GM23338 (cell line): ENCODE data around the gene FAAP100. TPM values are rescaled to one million over a fixed set of nuclear protein-coding genes. Genes with fewer than 3 reads are reported as not detected.

Source experiments
- ATAC-seq: fragments of 200-7000 bp; cut with Tn5 transposase; 3 replicates; pipeline ENCODE4 v1.9.1; 2020
- DNase-seq: peaks from one replicate; pipeline ENCODE4 v3.0.0-alpha.2; 2015; ENCODE audit warnings: low spot score
- H2AFZ ChIP-seq: fragments of 200-600 bp; sonication (generic); 2 replicates; pipeline ENCODE4 v1.8.0; 2016; ENCODE audit warnings: antibody characterized with exemption, mild to moderate bottlenecking, moderate library complexity
- H3F3A ChIP-seq: fragments of 200-600 bp; sonication (generic); replicated peaks from 2 replicates; pipeline ENCODE4 v1.8.0; 2017; ENCODE audit warnings: antibody characterized with exemption, mixed run types, low read depth
- H3K27ac ChIP-seq: fragments of 200-600 bp; sonication (generic); 2 replicates; pipeline ENCODE4 v1.6.1; 2016; ENCODE audit warnings: low read depth
- H3K27me3 ChIP-seq: fragments of 200-600 bp; sonication (generic); 2 replicates; pipeline ENCODE4 v1.8.0; 2016; ENCODE audit warnings: mild to moderate bottlenecking, mixed run types, moderate library complexity; ENCODE audit not compliant: insufficient read depth
- H3K36me3 ChIP-seq: fragments of 200-600 bp; sonication (generic); 2 replicates; pipeline ENCODE4 v1.8.0; 2016; ENCODE audit warnings: mild to moderate bottlenecking; ENCODE audit not compliant: insufficient read depth
- H3K4me1 ChIP-seq: fragments of 200-600 bp; sonication (generic); 2 replicates; pipeline ENCODE4 v1.8.0; 2016; ENCODE audit warnings: mild to moderate bottlenecking, moderate library complexity; ENCODE audit not compliant: insufficient read depth
- H3K4me2 ChIP-seq: fragments of 200-600 bp; sonication (generic); 2 replicates; pipeline ENCODE4 v1.7.1; 2017; ENCODE audit warnings: mixed run types
- H3K4me3 ChIP-seq: fragments of 200-600 bp; sonication (generic); 2 replicates; pipeline ENCODE4 v1.6.1; 2016; ENCODE audit warnings: mixed run types
- H3K79me2 ChIP-seq: fragments of 200-600 bp; sonication (generic); replicated peaks from 2 replicates; pipeline ENCODE4 v1.8.0; 2017; ENCODE audit warnings: mild to moderate bottlenecking; ENCODE audit not compliant: insufficient read depth
- H3K9me2 ChIP-seq: fragments of 200-600 bp; sonication (generic); 2 replicates; pipeline ENCODE4 v1.8.0; 2017; ENCODE audit not compliant: insufficient read depth
- H4K20me1 ChIP-seq: fragments of 200-600 bp; sonication (generic); replicated peaks from 2 replicates; pipeline ENCODE4 v1.8.0; 2017; ENCODE audit warnings: mild to moderate bottlenecking; ENCODE audit not compliant: insufficient read depth
- H3K27ac Mint-ChIP-seq: 2 replicates; pipeline ENCODE4 v1.8.0; 2020; ENCODE audit warnings: inconsistent platforms, mild to moderate bottlenecking, moderate library complexity, mixed read lengths
- H3K27me3 Mint-ChIP-seq: 3 replicates; pipeline ENCODE4 v1.8.0; 2022; ENCODE audit warnings: low read depth, mild to moderate bottlenecking, moderate library complexity, mixed read lengths, inconsistent platforms; ENCODE audit not compliant: insufficient read depth, poor library complexity
- H3K36me3 Mint-ChIP-seq: 3 replicates; pipeline ENCODE4 v1.8.0; 2021; ENCODE audit warnings: low read depth, mild to moderate bottlenecking, inconsistent platforms, moderate library complexity, mixed read lengths
- H3K4me1 Mint-ChIP-seq: 3 replicates; pipeline ENCODE4 v1.8.0; 2020; ENCODE audit warnings: mild to moderate bottlenecking, inconsistent platforms, mixed read lengths
- H3K4me3 Mint-ChIP-seq: 3 replicates; pipeline ENCODE4 v1.8.0; 2021; ENCODE audit warnings: moderate library complexity, mild to moderate bottlenecking, inconsistent platforms, mixed read lengths
- H3K9me3 Mint-ChIP-seq: 3 replicates; pipeline ENCODE4 v1.8.0; 2020; ENCODE audit warnings: moderate library complexity, mild to moderate bottlenecking, inconsistent platforms, mixed read lengths
- CREB1 ChIP-seq: fragments of 250-450 bp; sonication (Bioruptor Pico); IDR thresholded peaks from 2 replicates; pipeline ENCODE4 v1.5.0; 2020; ENCODE audit warnings: low read depth, mild to moderate bottlenecking, moderate library complexity
- EZH2 ChIP-seq: fragments of 200-600 bp; sonication (generic); IDR thresholded peaks from one replicate; pipeline ENCODE4 v1.8.0; 2017; ENCODE audit warnings: antibody characterized with exemption, mild to moderate bottlenecking, low read depth; ENCODE audit not compliant: unreplicated experiment
- EZH2phosphoT487 ChIP-seq: fragments of 200-600 bp; sonication (generic); IDR thresholded peaks from one replicate; pipeline ENCODE4 v1.8.1; 2018; ENCODE audit warnings: antibody characterized with exemption; ENCODE audit not compliant: unreplicated experiment
- JUNB ChIP-seq: IDR thresholded peaks from one replicate; pipeline ENCODE4 v1.6.1; 2016; ENCODE audit warnings: antibody characterized with exemption; ENCODE audit not compliant: unreplicated experiment
- NANOG ChIP-seq: IDR thresholded peaks from 2 replicates; pipeline ENCODE4 v1.6.1; 2016; ENCODE audit warnings: antibody characterized with exemption, borderline replicate concordance
- POLR2AphosphoS5 ChIP-seq: IDR thresholded peaks from 2 replicates; pipeline ENCODE4 v1.6.1; 2016; ENCODE audit warnings: antibody characterized with exemption, low read depth
- STAT1 ChIP-seq: IDR thresholded peaks from one replicate; pipeline ENCODE4 v1.6.1; 2016; ENCODE audit warnings: antibody characterized with exemption; ENCODE audit not compliant: unreplicated experiment
- ZNF114 ChIP-seq: fragments of 250-450 bp; sonication (Bioruptor Pico); IDR thresholded peaks from 2 replicates; pipeline ENCODE4 v1.5.0; 2020; ENCODE audit warnings: mild to moderate bottlenecking, moderate library complexity
- ZNF331 ChIP-seq: fragments of 250-450 bp; sonication (Bioruptor Pico); IDR thresholded peaks from 2 replicates; pipeline ENCODE4 v1.5.0; 2020; ENCODE audit warnings: low read depth, mild to moderate bottlenecking, moderate library complexity
- polyA plus RNA-seq: library from polyadenylated mRNA; unstranded; fragments of >200 nt; fragmentation: Nextera tagmentation; extraction: Ambion mirVana; gene quantifications from 2 replicates; pipeline ENCODE4 v1.2.1, GENCODE V29; 2016
- total RNA-seq: library from RNA; depleted of rRNA; stranded (reverse); fragments of >200 nt; shearing (Covaris generic); gene quantifications from 2 replicates; pipeline ENCODE4 v1.2.3, GENCODE V29; 2014
- TF ChIP-seq, protein P1 (sequence below): IDR thresholded peaks from 2 replicates; pipeline ENCODE4 v1.6.1; 2016; ENCODE audit warnings: antibody characterized with exemption
- TF ChIP-seq, protein P2 (sequence below): fragments of 250-450 bp; sonication (Bioruptor Pico); IDR thresholded peaks from 2 replicates; pipeline ENCODE4 v1.5.0; 2020; ENCODE audit warnings: mild to moderate bottlenecking, moderate library complexity
- TF ChIP-seq, protein P3 (sequence below), 2 experiments: fragments of 200-600 bp in 1 of 2; sonication (generic) in 1 of 2; conservative IDR thresholded peaks; 2 replicates each; pipeline versions ENCODE4 v1.5.1 to v1.6.1; 2016 to 2017; ENCODE audit warnings: antibody characterized with exemption in 2 of 2, low read depth in 2 of 2, mild to moderate bottlenecking in 2 of 2, moderate library complexity in 1 of 2
- TF ChIP-seq, protein P4 (sequence below): IDR thresholded peaks from one replicate; pipeline ENCODE4 v1.6.1; 2018; ENCODE audit warnings: antibody characterized with exemption; ENCODE audit not compliant: unreplicated experiment

The FAAP100 gene
- total and polyA plus RNA-seq, 2 experiments from 2014 or later = 16.0 to 50.5 TPM

DNA sequence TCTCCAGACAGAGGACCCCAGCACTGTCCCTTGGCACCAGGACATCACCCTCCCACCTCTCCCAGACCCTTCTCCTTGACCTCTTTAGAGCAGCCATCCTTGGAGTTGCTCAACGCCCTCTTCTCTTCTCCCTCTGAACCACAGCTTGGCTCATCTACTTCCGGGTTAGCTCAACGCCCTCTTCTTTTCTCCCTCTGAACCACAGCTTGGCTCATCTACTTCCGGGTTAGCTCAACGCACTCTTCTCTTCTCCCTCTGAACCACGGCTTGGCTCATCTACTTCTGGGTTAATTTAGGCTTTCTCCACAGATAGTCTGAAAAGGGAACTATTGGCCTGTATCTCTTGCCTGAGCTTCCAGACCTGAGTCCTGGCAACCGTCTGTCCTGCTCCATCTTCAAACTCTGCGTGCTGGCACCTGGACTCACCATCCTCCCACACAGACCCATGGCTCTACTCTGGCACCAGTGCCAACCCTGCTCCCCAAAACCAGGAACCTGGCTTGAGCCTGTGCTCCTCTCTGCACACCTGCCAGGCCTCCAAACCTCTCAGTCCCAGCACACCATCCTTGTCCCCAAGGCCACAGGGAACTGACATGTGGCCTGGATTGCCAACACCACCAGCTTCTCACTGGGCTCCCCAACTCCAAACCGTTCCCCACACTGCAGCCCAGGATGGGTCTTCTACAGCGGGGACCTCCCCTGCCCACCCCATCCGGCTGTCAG, 25.3 kb upstream of the FAAP100 start:
- Histone ChIP-seq H3K4me3 (no peak overlapping the region), H3F3A (0 out of 2 replicates have a peak, but pooled peaks cover under 1% of the 10 kb centered on the region), H3K4me1 (no peaks in the 10 kb centered on the region), H3K36me3 (peaks cover 13% of the 10 kb centered on the region; the same call in 1 of the 2 replicates), H3K27me3 (no peaks in the 10 kb centered on the region), H3K79me2 (peaks cover 5% of the 10 kb centered on the region), H3K27ac (no peak overlapping the region), H3K9me2 (no peaks in the 10 kb centered on the region), H4K20me1 (peaks cover 28% of the 10 kb centered on the region), H3K4me2 (no peak overlapping the region), H2AFZ (no peak overlapping the region)
- peaks cover 5% of the 10 kb centered on the region for H3K27me3 Mint-ChIP-seq
- no peak for ATAC-seq
- no peaks in the 10 kb centered on the region; the same call in 2 of the 3 replicates for H3K9me3 Mint-ChIP-seq
- H3K36me3 Mint-ChIP-seq = peaks cover 52% of the 10 kb centered on the region
- H3K4me1 Mint-ChIP-seq = no peaks in the 10 kb centered on the region; the same call in 2 of the 3 replicates
- 0 out of 2 replicates have a peak overlapping the region, but pooled peaks have one; percentile 51 for H3K27ac Mint-ChIP-seq
- no peak for DNase-seq
- no peak overlapping the region; the same call in 2 of the 3 replicates for H3K4me3 Mint-ChIP-seq
- TF ChIP-seq EZH2phosphoT487 = no peak
- TF ChIP-seq ZNF114 (CRISPR knock-in tag) = no peak
- no peak for TF ChIP-seq JUNB
- TF ChIP-seq, protein P1, sequence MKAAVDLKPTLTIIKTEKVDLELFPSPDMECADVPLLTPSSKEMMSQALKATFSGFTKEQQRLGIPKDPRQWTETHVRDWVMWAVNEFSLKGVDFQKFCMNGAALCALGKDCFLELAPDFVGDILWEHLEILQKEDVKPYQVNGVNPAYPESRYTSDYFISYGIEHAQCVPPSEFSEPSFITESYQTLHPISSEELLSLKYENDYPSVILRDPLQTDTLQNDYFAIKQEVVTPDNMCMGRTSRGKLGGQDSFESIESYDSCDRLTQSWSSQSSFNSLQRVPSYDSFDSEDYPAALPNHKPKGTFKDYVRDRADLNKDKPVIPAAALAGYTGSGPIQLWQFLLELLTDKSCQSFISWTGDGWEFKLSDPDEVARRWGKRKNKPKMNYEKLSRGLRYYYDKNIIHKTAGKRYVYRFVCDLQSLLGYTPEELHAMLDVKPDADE = no peak
- TF ChIP-seq, protein P2, sequence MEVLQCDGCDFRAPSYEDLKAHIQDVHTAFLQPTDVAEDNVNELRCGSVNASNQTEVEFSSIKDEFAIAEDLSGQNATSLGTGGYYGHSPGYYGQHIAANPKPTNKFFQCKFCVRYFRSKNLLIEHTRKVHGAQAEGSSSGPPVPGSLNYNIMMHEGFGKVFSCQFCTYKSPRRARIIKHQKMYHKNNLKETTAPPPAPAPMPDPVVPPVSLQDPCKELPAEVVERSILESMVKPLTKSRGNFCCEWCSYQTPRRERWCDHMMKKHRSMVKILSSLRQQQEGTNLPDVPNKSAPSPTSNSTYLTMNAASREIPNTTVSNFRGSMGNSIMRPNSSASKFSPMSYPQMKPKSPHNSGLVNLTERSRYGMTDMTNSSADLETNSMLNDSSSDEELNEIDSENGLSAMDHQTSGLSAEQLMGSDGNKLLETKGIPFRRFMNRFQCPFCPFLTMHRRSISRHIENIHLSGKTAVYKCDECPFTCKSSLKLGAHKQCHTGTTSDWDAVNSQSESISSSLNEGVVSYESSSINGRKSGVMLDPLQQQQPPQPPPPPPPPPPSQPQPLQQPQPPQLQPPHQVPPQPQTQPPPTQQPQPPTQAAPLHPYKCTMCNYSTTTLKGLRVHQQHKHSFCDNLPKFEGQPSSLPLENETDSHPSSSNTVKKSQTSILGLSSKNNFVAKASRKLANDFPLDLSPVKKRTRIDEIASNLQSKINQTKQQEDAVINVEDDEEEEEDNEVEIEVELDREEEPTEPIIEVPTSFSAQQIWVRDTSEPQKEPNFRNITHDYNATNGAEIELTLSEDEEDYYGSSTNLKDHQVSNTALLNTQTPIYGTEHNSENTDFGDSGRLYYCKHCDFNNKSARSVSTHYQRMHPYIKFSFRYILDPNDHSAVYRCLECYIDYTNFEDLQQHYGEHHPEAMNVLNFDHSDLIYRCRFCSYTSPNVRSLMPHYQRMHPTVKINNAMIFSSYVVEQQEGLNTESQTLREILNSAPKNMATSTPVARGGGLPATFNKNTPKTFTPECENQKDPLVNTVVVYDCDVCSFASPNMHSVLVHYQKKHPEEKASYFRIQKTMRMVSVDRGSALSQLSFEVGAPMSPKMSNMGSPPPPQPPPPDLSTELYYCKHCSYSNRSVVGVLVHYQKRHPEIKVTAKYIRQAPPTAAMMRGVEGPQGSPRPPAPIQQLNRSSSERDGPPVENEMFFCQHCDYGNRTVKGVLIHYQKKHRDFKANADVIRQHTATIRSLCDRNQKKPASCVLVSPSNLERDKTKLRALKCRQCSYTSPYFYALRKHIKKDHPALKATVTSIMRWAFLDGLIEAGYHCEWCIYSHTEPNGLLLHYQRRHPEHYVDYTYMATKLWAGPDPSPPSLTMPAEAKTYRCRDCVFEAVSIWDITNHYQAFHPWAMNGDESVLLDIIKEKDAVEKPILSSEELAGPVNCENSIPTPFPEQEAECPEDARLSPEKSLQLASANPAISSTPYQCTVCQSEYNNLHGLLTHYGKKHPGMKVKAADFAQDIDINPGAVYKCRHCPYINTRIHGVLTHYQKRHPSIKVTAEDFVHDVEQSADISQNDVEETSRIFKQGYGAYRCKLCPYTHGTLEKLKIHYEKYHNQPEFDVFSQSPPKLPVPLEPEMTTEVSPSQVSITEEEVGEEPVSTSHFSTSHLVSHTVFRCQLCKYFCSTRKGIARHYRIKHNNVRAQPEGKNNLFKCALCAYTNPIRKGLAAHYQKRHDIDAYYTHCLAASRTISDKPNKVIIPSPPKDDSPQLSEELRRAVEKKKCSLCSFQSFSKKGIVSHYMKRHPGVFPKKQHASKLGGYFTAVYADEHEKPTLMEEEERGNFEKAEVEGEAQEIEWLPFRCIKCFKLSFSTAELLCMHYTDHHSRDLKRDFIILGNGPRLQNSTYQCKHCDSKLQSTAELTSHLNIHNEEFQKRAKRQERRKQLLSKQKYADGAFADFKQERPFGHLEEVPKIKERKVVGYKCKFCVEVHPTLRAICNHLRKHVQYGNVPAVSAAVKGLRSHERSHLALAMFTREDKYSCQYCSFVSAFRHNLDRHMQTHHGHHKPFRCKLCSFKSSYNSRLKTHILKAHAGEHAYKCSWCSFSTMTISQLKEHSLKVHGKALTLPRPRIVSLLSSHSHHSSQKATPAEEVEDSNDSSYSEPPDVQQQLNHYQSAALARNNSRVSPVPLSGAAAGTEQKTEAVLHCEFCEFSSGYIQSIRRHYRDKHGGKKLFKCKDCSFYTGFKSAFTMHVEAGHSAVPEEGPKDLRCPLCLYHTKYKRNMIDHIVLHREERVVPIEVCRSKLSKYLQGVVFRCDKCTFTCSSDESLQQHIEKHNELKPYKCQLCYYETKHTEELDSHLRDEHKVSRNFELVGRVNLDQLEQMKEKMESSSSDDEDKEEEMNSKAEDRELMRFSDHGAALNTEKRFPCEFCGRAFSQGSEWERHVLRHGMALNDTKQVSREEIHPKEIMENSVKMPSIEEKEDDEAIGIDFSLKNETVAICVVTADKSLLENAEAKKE (CRISPR knock-in tag) = no peak
- no peak for TF ChIP-seq CREB1 (CRISPR knock-in tag)
- TF ChIP-seq, protein P3, sequence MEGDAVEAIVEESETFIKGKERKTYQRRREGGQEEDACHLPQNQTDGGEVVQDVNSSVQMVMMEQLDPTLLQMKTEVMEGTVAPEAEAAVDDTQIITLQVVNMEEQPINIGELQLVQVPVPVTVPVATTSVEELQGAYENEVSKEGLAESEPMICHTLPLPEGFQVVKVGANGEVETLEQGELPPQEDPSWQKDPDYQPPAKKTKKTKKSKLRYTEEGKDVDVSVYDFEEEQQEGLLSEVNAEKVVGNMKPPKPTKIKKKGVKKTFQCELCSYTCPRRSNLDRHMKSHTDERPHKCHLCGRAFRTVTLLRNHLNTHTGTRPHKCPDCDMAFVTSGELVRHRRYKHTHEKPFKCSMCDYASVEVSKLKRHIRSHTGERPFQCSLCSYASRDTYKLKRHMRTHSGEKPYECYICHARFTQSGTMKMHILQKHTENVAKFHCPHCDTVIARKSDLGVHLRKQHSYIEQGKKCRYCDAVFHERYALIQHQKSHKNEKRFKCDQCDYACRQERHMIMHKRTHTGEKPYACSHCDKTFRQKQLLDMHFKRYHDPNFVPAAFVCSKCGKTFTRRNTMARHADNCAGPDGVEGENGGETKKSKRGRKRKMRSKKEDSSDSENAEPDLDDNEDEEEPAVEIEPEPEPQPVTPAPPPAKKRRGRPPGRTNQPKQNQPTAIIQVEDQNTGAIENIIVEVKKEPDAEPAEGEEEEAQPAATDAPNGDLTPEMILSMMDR (conservative IDR thresholded peaks at IDR 0.05; ENCODE audit: low read depth in 2 of 2) = no peak
- TF ChIP-seq POLR2AphosphoS5 = no peak
- TF ChIP-seq, protein P4, sequence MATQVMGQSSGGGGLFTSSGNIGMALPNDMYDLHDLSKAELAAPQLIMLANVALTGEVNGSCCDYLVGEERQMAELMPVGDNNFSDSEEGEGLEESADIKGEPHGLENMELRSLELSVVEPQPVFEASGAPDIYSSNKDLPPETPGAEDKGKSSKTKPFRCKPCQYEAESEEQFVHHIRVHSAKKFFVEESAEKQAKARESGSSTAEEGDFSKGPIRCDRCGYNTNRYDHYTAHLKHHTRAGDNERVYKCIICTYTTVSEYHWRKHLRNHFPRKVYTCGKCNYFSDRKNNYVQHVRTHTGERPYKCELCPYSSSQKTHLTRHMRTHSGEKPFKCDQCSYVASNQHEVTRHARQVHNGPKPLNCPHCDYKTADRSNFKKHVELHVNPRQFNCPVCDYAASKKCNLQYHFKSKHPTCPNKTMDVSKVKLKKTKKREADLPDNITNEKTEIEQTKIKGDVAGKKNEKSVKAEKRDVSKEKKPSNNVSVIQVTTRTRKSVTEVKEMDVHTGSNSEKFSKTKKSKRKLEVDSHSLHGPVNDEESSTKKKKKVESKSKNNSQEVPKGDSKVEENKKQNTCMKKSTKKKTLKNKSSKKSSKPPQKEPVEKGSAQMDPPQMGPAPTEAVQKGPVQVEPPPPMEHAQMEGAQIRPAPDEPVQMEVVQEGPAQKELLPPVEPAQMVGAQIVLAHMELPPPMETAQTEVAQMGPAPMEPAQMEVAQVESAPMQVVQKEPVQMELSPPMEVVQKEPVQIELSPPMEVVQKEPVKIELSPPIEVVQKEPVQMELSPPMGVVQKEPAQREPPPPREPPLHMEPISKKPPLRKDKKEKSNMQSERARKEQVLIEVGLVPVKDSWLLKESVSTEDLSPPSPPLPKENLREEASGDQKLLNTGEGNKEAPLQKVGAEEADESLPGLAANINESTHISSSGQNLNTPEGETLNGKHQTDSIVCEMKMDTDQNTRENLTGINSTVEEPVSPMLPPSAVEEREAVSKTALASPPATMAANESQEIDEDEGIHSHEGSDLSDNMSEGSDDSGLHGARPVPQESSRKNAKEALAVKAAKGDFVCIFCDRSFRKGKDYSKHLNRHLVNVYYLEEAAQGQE = no peak
- no peak for TF ChIP-seq EZH2
- no peak for TF ChIP-seq NANOG
- no peak for TF ChIP-seq STAT1
- TF ChIP-seq ZNF331 (CRISPR knock-in tag) = no peak
